ENCODE measurements around the gene OR5K3.

Gene OR5K3

DNA sequence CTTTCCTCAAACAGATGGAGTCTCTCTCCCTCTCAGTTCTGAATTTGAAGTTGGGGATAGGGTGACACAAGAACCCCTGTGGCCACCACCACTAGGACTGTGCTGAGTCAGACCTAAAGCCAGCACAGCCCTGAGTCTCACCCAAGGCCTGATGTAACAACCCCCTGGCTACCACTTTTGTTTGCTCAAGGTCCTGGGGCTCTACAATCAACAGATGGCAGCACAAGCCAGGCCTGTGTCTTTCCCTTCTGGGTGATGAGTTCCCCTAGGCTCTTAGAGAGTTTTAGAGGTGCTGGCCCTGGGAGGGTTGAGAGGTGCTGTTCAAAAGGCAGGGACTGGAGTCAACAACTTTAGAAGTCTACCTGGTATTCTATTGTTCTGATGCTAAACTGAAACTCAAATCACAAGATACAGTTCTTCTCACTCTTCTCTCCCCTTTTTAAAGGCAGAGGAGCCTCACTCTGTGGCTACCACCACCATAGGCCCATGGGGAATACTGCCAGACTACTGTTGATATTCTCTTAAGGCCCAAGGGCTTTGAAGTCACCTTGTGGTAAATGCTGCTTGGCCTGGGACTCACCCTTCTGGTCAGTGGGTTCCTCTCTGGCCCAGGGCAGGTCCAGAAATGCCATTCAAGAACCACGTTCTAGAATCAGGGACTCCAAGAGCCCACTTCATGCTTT, 30.3 kb upstream of the OR5K3 start:
- DNase-seq: no peak
- Histone ChIP-seq H3K36me3 (no peaks in the 10 kb centered on the region), H3K9me3 (no peaks in the 10 kb centered on the region), H3K4me1 (no peaks in the 10 kb centered on the region), H3K27me3 (peaks cover 5% of the 10 kb centered on the region; the same call in 1 of the 2 replicates), H3K4me3 (ENCODE audit: low read depth, low read length) (no peak overlapping the region)
- TF ChIP-seq CTCF (IDR thresholded peaks at IDR 0.05; ENCODE audit: low read depth, low read length): no peak

GRCh38 chr3:98360681-98361080, 29.8 kb upstream of the OR5K3 start:
- no peaks in the 10 kb centered on the region for H3K9me3 ChIP-seq
- DNase-seq: no peak
- peaks cover 5% of the 10 kb centered on the region; the same call in 1 of the 2 replicates for H3K27me3 ChIP-seq
- no peaks in the 10 kb centered on the region for H3K4me1 ChIP-seq
- no peak overlapping the region for H3K4me3 ChIP-seq (ENCODE audit: low read depth, low read length)
- H3K36me3 ChIP-seq: no peaks in the 10 kb centered on the region
- TF ChIP-seq CTCF (IDR thresholded peaks at IDR 0.05; ENCODE audit: low read depth, low read length): no peak

DNA sequence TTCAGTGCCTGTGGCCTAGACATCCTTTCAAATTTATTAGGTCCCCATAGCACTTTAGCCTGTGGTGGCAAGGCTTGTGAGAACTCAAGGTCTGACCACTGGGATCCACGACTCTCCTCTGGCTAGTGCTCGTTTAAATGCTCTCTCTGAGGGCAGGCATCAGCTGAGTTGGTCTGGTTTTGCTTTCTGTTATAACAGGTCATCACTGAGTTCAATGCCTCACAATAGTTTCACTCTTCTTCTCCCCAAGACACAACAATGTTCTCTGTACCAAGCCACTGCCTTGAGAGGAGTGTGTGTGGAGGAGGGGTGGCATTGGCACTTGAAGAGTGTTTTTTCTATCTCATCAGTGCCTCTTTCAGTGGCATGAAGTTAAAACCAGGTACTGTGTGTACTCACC, 29.2 kb upstream of the OR5K3 start:
- no peaks in the 10 kb centered on the region for H3K36me3 ChIP-seq
- no peak for TF ChIP-seq CTCF (IDR thresholded peaks at IDR 0.05; ENCODE audit: low read depth, low read length)
- no peaks in the 10 kb centered on the region for H3K9me3 ChIP-seq
- H3K27me3 ChIP-seq: peaks cover 2% of the 10 kb centered on the region; the same call in 1 of the 2 replicates
- H3K4me3 ChIP-seq (ENCODE audit: low read depth, low read length): no peak overlapping the region
- DNase-seq: no peak
- H3K4me1 ChIP-seq: no peaks in the 10 kb centered on the region

DNA sequence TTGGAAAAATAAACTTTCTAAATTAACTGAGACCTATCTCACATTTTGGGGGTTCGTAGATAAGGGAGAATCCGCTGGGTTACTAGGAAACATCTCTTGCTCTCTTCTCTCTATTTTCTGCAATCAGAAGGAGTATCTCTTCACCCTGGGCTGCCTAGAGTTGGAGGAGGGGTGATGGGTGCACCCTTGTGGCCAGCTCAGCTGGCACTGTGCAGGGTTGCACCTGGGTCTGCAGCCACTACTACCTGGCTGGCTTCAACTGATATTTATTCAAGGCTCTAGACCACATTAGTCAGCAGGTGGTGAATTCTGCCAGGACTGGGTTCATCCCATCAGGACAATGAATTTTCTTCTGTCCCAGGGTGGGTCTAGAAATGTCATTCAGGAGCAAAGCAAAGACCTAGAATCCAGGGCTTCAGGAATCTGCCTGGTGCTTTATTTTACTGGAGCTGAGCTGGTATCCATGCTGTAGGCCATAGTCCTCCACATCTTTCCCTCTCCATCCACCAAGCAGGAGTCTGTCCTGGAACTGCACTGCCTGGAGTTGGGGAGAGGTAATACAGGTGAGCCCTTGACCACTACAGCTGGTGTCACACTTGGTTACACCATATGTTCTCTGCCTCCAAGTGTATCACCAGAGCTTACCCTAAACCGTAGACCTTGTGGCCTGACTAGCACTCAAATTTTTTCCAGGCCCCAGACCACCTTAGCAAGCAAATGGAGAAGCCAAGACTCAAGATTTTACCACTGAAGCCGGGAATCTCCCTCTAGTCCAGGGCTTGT, 22.8 kb upstream of the OR5K3 start:
- H3K36me3 ChIP-seq: no peaks in the 10 kb centered on the region
- H3K4me3 ChIP-seq (ENCODE audit: low read depth, low read length): no peak overlapping the region
- H3K9me3 ChIP-seq: no peaks in the 10 kb centered on the region
- TF ChIP-seq CTCF (IDR thresholded peaks at IDR 0.05; ENCODE audit: low read depth, low read length): no peak
- no peaks in the 10 kb centered on the region for H3K4me1 ChIP-seq
- H3K27me3 ChIP-seq: no peaks in the 10 kb centered on the region
- no peak for DNase-seq

DNA sequence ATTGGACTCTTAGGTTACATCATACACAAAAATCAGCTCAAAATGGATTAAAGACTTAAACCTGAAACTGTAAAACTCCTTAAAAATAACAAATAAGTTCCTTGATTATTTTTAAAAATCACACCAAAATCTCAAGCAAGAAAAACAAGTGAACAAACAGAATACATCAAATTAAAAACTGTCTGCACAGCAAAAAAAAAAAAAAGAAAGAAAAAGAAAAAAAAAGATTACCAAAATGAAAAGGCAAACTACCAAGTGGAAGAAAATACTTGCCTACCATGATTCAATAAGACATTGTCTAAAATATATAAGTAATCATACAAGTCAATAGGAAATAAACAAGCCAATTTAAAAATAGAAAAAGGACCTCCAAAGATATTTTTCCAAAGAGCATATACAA, 19.3 kb upstream of the OR5K3 start:
- no peak for TF ChIP-seq CTCF (IDR thresholded peaks at IDR 0.05; ENCODE audit: low read depth, low read length)
- Histone ChIP-seq H3K4me3 (ENCODE audit: low read depth, low read length) (no peak overlapping the region), H3K9me3 (no peaks in the 10 kb centered on the region), H3K4me1 (no peaks in the 10 kb centered on the region), H3K36me3 (no peaks in the 10 kb centered on the region), H3K27me3 (no peaks in the 10 kb centered on the region)
- DNase-seq: no peak

DNA sequence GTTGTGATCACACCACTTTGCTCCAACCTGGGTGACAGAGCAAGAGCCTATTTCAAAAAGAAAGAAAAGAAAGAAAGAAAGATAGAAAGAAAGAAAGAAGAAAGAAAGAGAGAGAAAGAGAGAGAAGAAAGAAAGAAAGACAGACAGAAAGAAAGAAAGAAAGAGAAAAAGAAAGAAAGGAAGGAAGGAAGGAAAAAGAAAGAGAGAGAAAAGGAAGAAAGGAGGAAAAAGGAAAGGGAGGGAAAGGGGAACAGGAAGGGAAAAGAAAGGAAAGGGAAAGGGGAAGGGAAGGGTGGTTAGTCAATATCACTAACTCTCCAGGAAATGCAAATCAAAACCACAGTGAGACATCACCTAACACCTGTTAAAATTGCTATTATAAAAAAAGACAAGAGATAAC, 18.6 kb upstream of the OR5K3 start:
- no peak for DNase-seq

More for the DNA sequence above, 18.6 kb upstream of the OR5K3 start:
- no peaks in the 10 kb centered on the region for H3K27me3 ChIP-seq
- H3K36me3 ChIP-seq: no peaks in the 10 kb centered on the region
- TF ChIP-seq CTCF (IDR thresholded peaks at IDR 0.05; ENCODE audit: low read depth, low read length): no peak
- H3K9me3 ChIP-seq: no peaks in the 10 kb centered on the region
- H3K4me3 ChIP-seq (ENCODE audit: low read depth, low read length): no peak overlapping the region
- no peaks in the 10 kb centered on the region for H3K4me1 ChIP-seq
